Measurements from ENCODE around the gene ZNF516.

The ZNF516 gene

GRCh38 chr18:76466410-76466991, 28.5 kb downstream of the ZNF516 start:
- no peak for DNase-seq

- DNase-seq, result no peak
These were observed 29.2 kb downstream of the ZNF516 start for GRCh38 chr18:76465630-76466409.

- DNase-seq, result peak; percentile 45
These were observed 30.5 kb downstream of the ZNF516 start for GRCh38 chr18:76464281-76465259.

- DNase-seq, result no peak
These were observed 31.2 kb downstream of the ZNF516 start for GRCh38 chr18:76463872-76464271.

GRCh38 chr18:76463358-76463757, 31.7 kb downstream of the ZNF516 start:
- peak; percentile 41 for DNase-seq

- DNase-seq, result no peak
These were observed 32.7 kb downstream of the ZNF516 start for GRCh38 chr18:76462326-76462694.

GRCh38 chr18:76461692-76462325, 33.2 kb downstream of the ZNF516 start:
- DNase-seq, result no peak

GRCh38 chr18:76461148-76461547, 33.9 kb downstream of the ZNF516 start:
- peak; percentile 30 for DNase-seq

GRCh38 chr18:76460482-76460881, 34.6 kb downstream of the ZNF516 start:
- peak; percentile 35 for DNase-seq

GRCh38 chr18:76459687-76460350, 35.2 kb downstream of the ZNF516 start:
- DNase-seq, result peak; percentile 91

- no peak for DNase-seq
These were observed 35.7 kb downstream of the ZNF516 start for GRCh38 chr18:76459312-76459686.

GRCh38 chr18:76458522-76459311, 36.3 kb downstream of the ZNF516 start:
- DNase-seq, result peak; percentile 33

GRCh38 chr18:76457957-76458356, 37.1 kb downstream of the ZNF516 start:
- no peak for DNase-seq

GRCh38 chr18:76457475-76457874, 37.6 kb downstream of the ZNF516 start:
- DNase-seq, result peak; percentile 40

- DNase-seq, result no peak
These were observed 38.2 kb downstream of the ZNF516 start for GRCh38 chr18:76456823-76457222.

GRCh38 chr18:76456018-76456750, 38.9 kb downstream of the ZNF516 start:
- peak; percentile 55 for DNase-seq

GRCh38 chr18:76455003-76455676, 39.9 kb downstream of the ZNF516 start:
- DNase-seq, result peak; percentile 44

GRCh38 chr18:76454418-76454817, 40.6 kb downstream of the ZNF516 start:
- DNase-seq, result no peak

- DNase-seq, result no peak
These were observed 41.1 kb downstream of the ZNF516 start for GRCh38 chr18:76453932-76454331.

GRCh38 chr18:76453057-76453561, 41.9 kb downstream of the ZNF516 start:
- DNase-seq, result peak; percentile 35

Data from islet precursor cell (in vitro differentiated cells).